PC-9 (cell line): ENCODE data around the gene BRMS1.

Experiments
- EZH2 ChIP-seq: fragments of 200-600 bp; sonication (generic); IDR thresholded peaks from 2 replicates; pipeline ENCODE4 v1.8.0; 2017; ENCODE audit warnings: antibody characterized with exemption, low read depth
- TF ChIP-seq, protein P1 (sequence below): fragments of 200-600 bp; sonication (generic); conservative IDR thresholded peaks from 2 replicates; pipeline ENCODE4 v1.6.1; 2017; ENCODE audit warnings: mixed run types, antibody characterized with exemption, mild to moderate bottlenecking, moderate library complexity

DNA sequence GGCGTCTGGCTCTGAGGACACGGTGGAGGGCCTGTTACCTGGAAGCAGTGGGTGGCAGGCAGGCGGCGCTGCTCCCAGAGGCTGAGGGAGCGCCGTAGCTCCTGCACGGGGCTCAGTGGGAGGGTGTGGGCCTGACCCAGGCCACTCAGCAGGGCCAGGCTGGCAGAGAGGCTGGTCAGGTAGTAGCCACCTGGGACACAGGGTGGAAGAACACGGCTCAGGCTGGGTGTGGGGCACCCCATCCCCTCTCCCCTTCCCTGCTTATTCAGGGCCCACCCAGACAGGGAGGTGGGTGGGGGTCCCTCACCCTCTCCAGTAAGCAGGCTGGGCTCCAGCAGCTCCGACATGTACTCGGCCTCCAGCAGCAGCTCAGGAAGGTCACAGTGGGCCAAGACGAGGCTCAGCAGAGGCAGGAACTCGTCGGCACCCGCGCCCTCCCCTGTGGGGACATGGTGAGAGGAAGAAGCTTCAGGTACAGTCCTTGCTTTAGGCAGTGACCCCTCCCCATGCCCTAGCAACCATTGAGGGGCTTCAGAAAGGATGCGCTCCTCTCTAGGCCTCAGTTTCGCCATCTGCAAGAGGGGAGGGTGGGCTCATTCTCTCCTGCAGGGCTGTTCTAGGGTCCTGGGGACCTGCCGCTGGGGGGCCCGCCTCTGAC, 11.6 kb downstream of the BRMS1 start:
- TF ChIP-seq, protein P1, sequence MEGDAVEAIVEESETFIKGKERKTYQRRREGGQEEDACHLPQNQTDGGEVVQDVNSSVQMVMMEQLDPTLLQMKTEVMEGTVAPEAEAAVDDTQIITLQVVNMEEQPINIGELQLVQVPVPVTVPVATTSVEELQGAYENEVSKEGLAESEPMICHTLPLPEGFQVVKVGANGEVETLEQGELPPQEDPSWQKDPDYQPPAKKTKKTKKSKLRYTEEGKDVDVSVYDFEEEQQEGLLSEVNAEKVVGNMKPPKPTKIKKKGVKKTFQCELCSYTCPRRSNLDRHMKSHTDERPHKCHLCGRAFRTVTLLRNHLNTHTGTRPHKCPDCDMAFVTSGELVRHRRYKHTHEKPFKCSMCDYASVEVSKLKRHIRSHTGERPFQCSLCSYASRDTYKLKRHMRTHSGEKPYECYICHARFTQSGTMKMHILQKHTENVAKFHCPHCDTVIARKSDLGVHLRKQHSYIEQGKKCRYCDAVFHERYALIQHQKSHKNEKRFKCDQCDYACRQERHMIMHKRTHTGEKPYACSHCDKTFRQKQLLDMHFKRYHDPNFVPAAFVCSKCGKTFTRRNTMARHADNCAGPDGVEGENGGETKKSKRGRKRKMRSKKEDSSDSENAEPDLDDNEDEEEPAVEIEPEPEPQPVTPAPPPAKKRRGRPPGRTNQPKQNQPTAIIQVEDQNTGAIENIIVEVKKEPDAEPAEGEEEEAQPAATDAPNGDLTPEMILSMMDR = no peak
- TF ChIP-seq EZH2 = no peak
